PC-3 (cell line): ENCODE results near the gene TGFBI. TPM values are rescaled to one million over a fixed set of nuclear protein-coding genes. Genes with fewer than 3 reads are reported as not detected.

Experiments
- ATAC-seq: fragments of 200-7000 bp; cut with Tn5 transposase; 2 replicates; pipeline ENCODE4 v1.9.1; 2020; ENCODE audit warnings: mild to moderate bottlenecking, moderate library complexity
- BruUV-seq: library from RNA; stranded (reverse); fragments of 400-500 nt; replicated peaks from 2 replicates; lab custom pipeline; 2021; lab: Mats Ljungman, UMichigan
- CTCF ChIA-PET: fragments of 300-600 bp; sonication (Branson Sonifier 250); formaldehyde crosslinking; loops from one replicate; lab custom pipeline; 2022; ENCODE audit warnings: antibody characterized with exemption; lab: Charles Lee
- POLR2A ChIA-PET: fragments of 300-600 bp; sonication (Branson Sonifier 250); formaldehyde crosslinking; loops from one replicate; lab custom pipeline; 2022; ENCODE audit warnings: antibody characterized with exemption; ENCODE audit not compliant: unreplicated experiment; lab: Charles Lee
- DNase-seq: peaks from one replicate; pipeline ENCODE4 v3.0.0-alpha.2; 2015
- H2AFZ ChIP-seq: fragments of 300-600 bp; sonication (generic); 2 replicates; pipeline ENCODE4 v1.6.0; 2016; ENCODE audit warnings: antibody characterized with exemption, low read length
- H3F3A ChIP-seq: fragments of 300-600 bp; sonication (generic); one replicate; pipeline ENCODE4 v1.6.0; 2017; ENCODE audit warnings: antibody characterized with exemption, low read length, control low read depth, mild to moderate bottlenecking; ENCODE audit not compliant: unreplicated experiment
- H3K27ac ChIP-seq: fragments of 300-600 bp; sonication (generic); 2 replicates; pipeline ENCODE4 v1.5.1; 2016; ENCODE audit warnings: mild to moderate bottlenecking, low read length
- H3K27me3 ChIP-seq: fragments of 300-600 bp; sonication (generic); 2 replicates; pipeline ENCODE4 v1.6.1; 2016; ENCODE audit warnings: low read length, mixed read lengths
- H3K36me3 ChIP-seq: fragments of 300-600 bp; sonication (generic); 2 replicates; pipeline ENCODE4 v1.6.1; 2016; ENCODE audit warnings: low read depth, mixed run types, low read length, mixed read lengths
- H3K4me1 ChIP-seq: fragments of 300-600 bp; sonication (generic); 2 replicates; pipeline ENCODE4 v1.5.1; 2016; ENCODE audit warnings: low read length; ENCODE audit not compliant: insufficient read depth
- H3K4me2 ChIP-seq: fragments of 300-600 bp; sonication (generic); 2 replicates; pipeline ENCODE4 v1.6.0; 2016; ENCODE audit warnings: low read length
- H3K4me3 ChIP-seq: fragments of 300-600 bp; sonication (generic); 2 replicates; pipeline ENCODE4 v1.5.1; 2016; ENCODE audit warnings: mild to moderate bottlenecking, low read length, mixed read lengths
- H3K79me2 ChIP-seq: fragments of 300-600 bp; sonication (generic); 2 replicates; pipeline ENCODE4 v1.6.1; 2017; ENCODE audit warnings: low read length, mixed read lengths
- H3K9ac ChIP-seq: fragments of 300-600 bp; sonication (generic); 2 replicates; pipeline ENCODE4 v1.6.0; 2016; ENCODE audit warnings: mild to moderate bottlenecking, low read length
- H3K9me2 ChIP-seq: fragments of 300-600 bp; sonication (generic); replicated peaks from 2 replicates; pipeline ENCODE4 v1.6.1; 2016; ENCODE audit warnings: mixed run types, low read length, mixed read lengths
- H3K9me3 ChIP-seq: fragments of 300-600 bp; sonication (generic); 2 replicates; pipeline ENCODE4 v1.6.1; 2016; ENCODE audit warnings: low read length, mixed read lengths
- H4K20me1 ChIP-seq: fragments of 300-600 bp; sonication (generic); 2 replicates; pipeline ENCODE4 v1.6.1; 2016; ENCODE audit warnings: low read length, mixed read lengths
- CTCF ChIP-seq: fragments of 300-600 bp; sonication (generic); conservative IDR thresholded peaks from 2 replicates; pipeline ENCODE4 v1.5.1; 2017; ENCODE audit warnings: antibody characterized with exemption, low read depth, mild to moderate bottlenecking, low read length
- EZH2 ChIP-seq: fragments of 300-600 bp; sonication (generic); IDR thresholded peaks from one replicate; pipeline ENCODE4 v1.6.1; 2017; ENCODE audit warnings: antibody characterized with exemption, mild to moderate bottlenecking, low read length; ENCODE audit not compliant: unreplicated experiment
- EZH2phosphoT487 ChIP-seq: fragments of 300-600 bp; sonication (generic); IDR thresholded peaks from 2 replicates; pipeline ENCODE4 v1.6.1; 2018; ENCODE audit warnings: mild to moderate bottlenecking, antibody characterized with exemption, low read length, borderline replicate concordance
- intact Hi-C: fragments of 100-400 bp; cut with micrococcal nuclease; formaldehyde crosslinking; loops from 2 replicates; pipeline ENCODE4 v1.9.0; 2023
- total RNA-seq: library from RNA; depleted of rRNA; stranded (reverse); fragments of >200 nt; gene quantifications from 2 replicates; pipeline ENCODE4 v1.2.3, GENCODE V29; 2014

Gene TGFBI
- total RNA-seq, 1 experiment from 2014 or later: 4.8 TPM

- no TSS peak for BruUV-seq
- intact Hi-C loops: no loop called here
- ATAC-seq: no peak
- no peak overlapping the region for H2AFZ ChIP-seq
- no peaks in the 10 kb centered on the region for H4K20me1 ChIP-seq
- no peaks in the 10 kb centered on the region for H3K9me2 ChIP-seq
- H3K9ac ChIP-seq: no peak overlapping the region
- DNase-seq: no peak
- H3K4me2 ChIP-seq: no peak overlapping the region
- no peaks in the 10 kb centered on the region for H3K79me2 ChIP-seq
- TF ChIP-seq EZH2 (no peak), EZH2phosphoT487 (no peak), CTCF (no peak)
- no peaks in the 10 kb centered on the region for H3K9me3 ChIP-seq
- H3K4me3 ChIP-seq: no peak overlapping the region
- H3K27ac ChIP-seq: no peak overlapping the region
- H3K4me1 ChIP-seq: peaks cover 6% of the 10 kb centered on the region
- ChIA-PET CTCF (no interaction called here), POLR2A (no interaction called here)
- no peaks in the 10 kb centered on the region for H3K36me3 ChIP-seq
- no peaks in the 10 kb centered on the region for H3F3A ChIP-seq
- peaks cover 4% of the 10 kb centered on the region for H3K27me3 ChIP-seq
Measured at GRCh38 chr5:136027311-136027710, 1.5 kb upstream of the TGFBI start.

- H3K9me3 ChIP-seq: no peaks in the 10 kb centered on the region
- H3K4me3 ChIP-seq: no peak overlapping the region
- H3K79me2 ChIP-seq: no peaks in the 10 kb centered on the region
- H3F3A ChIP-seq: no peaks in the 10 kb centered on the region
- ChIA-PET POLR2A (no interaction called here), CTCF (no interaction called here)
- intact Hi-C loops: no loop called here
- DNase-seq (no peak), ATAC-seq (no peak)
- no peak for TF ChIP-seq EZH2phosphoT487
- no peak for TF ChIP-seq CTCF
- TF ChIP-seq EZH2: no peak
- no peaks in the 10 kb centered on the region for H4K20me1 ChIP-seq
- H3K9me2 ChIP-seq: no peaks in the 10 kb centered on the region
- H3K4me2 ChIP-seq: no peak overlapping the region
- H3K4me1 ChIP-seq: peaks cover 14% of the 10 kb centered on the region
- H3K27me3 ChIP-seq: peaks cover 4% of the 10 kb centered on the region
- H3K36me3 ChIP-seq: no peaks in the 10 kb centered on the region
- no peak overlapping the region for H3K27ac ChIP-seq
- BruUV-seq: no TSS peak
- H3K9ac ChIP-seq: no peak overlapping the region
- no peak overlapping the region for H2AFZ ChIP-seq
Measured at GRCh38 chr5:136028090-136028489, 698 bp upstream of the TGFBI start.

GRCh38 chr5:136030252-136030651 is 1.5 kb downstream of the TGFBI start:
- no peak overlapping the region for H3K27ac ChIP-seq
- CTCF ChIA-PET: no interaction called here

More at GRCh38 chr5:136030252-136030651, 1.5 kb downstream of the TGFBI start:
- H2AFZ ChIP-seq: no peak overlapping the region
- intact Hi-C loops: no loop called here
- no peak overlapping the region for H3K9ac ChIP-seq
- H3K9me3 ChIP-seq: no peaks in the 10 kb centered on the region
- no peaks in the 10 kb centered on the region for H3K9me2 ChIP-seq
- H3K4me1 ChIP-seq: peaks cover 14% of the 10 kb centered on the region
- TF ChIP-seq CTCF (no peak), EZH2 (no peak), EZH2phosphoT487 (no peak)
- ATAC-seq (no peak), DNase-seq (no peak)
- H3K27me3 ChIP-seq: peaks cover 4% of the 10 kb centered on the region
- H3K79me2 ChIP-seq: no peaks in the 10 kb centered on the region
- no peak overlapping the region for H3K4me2 ChIP-seq
- BruUV-seq: no TSS peak
- H4K20me1 ChIP-seq: no peaks in the 10 kb centered on the region
- no peaks in the 10 kb centered on the region for H3F3A ChIP-seq
- H3K4me3 ChIP-seq: no peak overlapping the region
- H3K36me3 ChIP-seq: no peaks in the 10 kb centered on the region
- POLR2A ChIA-PET: no interaction called here
